H9 (cell line): ENCODE data around the gene AFF4. TPM values are rescaled to one million over a fixed set of nuclear protein-coding genes. Genes with fewer than 3 reads are reported as not detected.

Experiments
- DNase-seq: peaks from one replicate; pipeline ENCODE4 v3.0.0-alpha.2; 2017
- H2AFZ ChIP-seq: one replicate; pipeline ENCODE4 v1.6.1; 2013; ENCODE audit warnings: mild to moderate bottlenecking, low read length, control low read depth, moderate library complexity
- H2AK5ac ChIP-seq: 2 replicates; pipeline ENCODE4 v1.6.1; 2013; ENCODE audit warnings: low read length, control low read depth, mixed read lengths; ENCODE audit not compliant: insufficient read length
- H2BK120ac ChIP-seq: one replicate; pipeline ENCODE4 v1.6.1; 2013; ENCODE audit warnings: low read depth, mild to moderate bottlenecking, low read length, control low read depth, inconsistent platforms; ENCODE audit not compliant: poor library complexity, severe bottlenecking
- H2BK12ac ChIP-seq: 2 replicates; pipeline ENCODE4 v1.6.1; 2013; ENCODE audit warnings: low read length, control low read depth, mixed read lengths, low read depth; ENCODE audit not compliant: insufficient read length
- H2BK15ac ChIP-seq: 2 replicates; pipeline ENCODE4 v1.6.1; 2013; ENCODE audit warnings: low read depth, low read length, control low read depth
- H2BK20ac ChIP-seq: one replicate; pipeline ENCODE4 v1.6.1; 2013; ENCODE audit warnings: low read depth, mild to moderate bottlenecking, low read length, control low read depth, inconsistent platforms; ENCODE audit not compliant: poor library complexity, severe bottlenecking
- H2BK5ac ChIP-seq: 2 replicates; pipeline ENCODE4 v1.6.1; 2013; ENCODE audit warnings: low read length, control low read depth, mixed read lengths; ENCODE audit not compliant: insufficient read length
- H3K14ac ChIP-seq: 2 replicates; pipeline ENCODE4 v1.6.1; 2013; ENCODE audit warnings: low read length, control low read depth; ENCODE audit not compliant: insufficient read depth
- H3K18ac ChIP-seq: 2 replicates; pipeline ENCODE4 v1.6.1; 2013; ENCODE audit warnings: low read depth, mild to moderate bottlenecking, mixed read lengths, low read length, control low read depth; ENCODE audit not compliant: insufficient read length
- H3K23ac ChIP-seq: 2 replicates; pipeline ENCODE4 v1.6.1; 2013; ENCODE audit warnings: low read length, control low read depth, mixed read lengths, low read depth; ENCODE audit not compliant: insufficient read length
- H3K23me2 ChIP-seq: 2 replicates; pipeline ENCODE4 v1.6.1; 2013; ENCODE audit warnings: low read depth, mild to moderate bottlenecking, mixed read lengths, low read length, control low read depth; ENCODE audit not compliant: insufficient read length, poor library complexity, severe bottlenecking
- H3K27ac ChIP-seq: 2 replicates; pipeline ENCODE4 v1.5.1; 2013; ENCODE audit warnings: low read length, control low read depth, mixed read lengths, low read depth; ENCODE audit not compliant: insufficient read length
- H3K27me3 ChIP-seq: 2 replicates; pipeline ENCODE4 v1.6.1; 2013; ENCODE audit warnings: low read length, control low read depth, inconsistent platforms; ENCODE audit not compliant: insufficient read depth
- H3K4ac ChIP-seq: 2 replicates; pipeline ENCODE4 v1.6.1; 2013; ENCODE audit warnings: low read depth, mild to moderate bottlenecking, control low read depth, inconsistent platforms, low read length, moderate library complexity
- H3K4me1 ChIP-seq: 2 replicates; pipeline ENCODE4 v1.6.1; 2013; ENCODE audit warnings: low read length, control low read depth, inconsistent platforms; ENCODE audit not compliant: insufficient read depth
- H3K4me2 ChIP-seq: 2 replicates; pipeline ENCODE4 v1.6.1; 2013; ENCODE audit warnings: low read length, control low read depth, mixed read lengths; ENCODE audit not compliant: insufficient read length, insufficient read depth
- H3K56ac ChIP-seq: 2 replicates; pipeline ENCODE4 v1.6.1; 2013; ENCODE audit warnings: low read depth, mild to moderate bottlenecking, mixed read lengths, low read length, control low read depth; ENCODE audit not compliant: insufficient read length
- H3K79me1 ChIP-seq: 2 replicates; pipeline ENCODE4 v1.6.1; 2013; ENCODE audit warnings: low read depth, mild to moderate bottlenecking, moderate library complexity, low read length, control low read depth, inconsistent platforms; ENCODE audit not compliant: insufficient read depth, poor library complexity, severe bottlenecking
- H3K79me2 ChIP-seq: 2 replicates; pipeline ENCODE4 v1.6.1; 2013; ENCODE audit warnings: low read length, control low read depth, inconsistent platforms; ENCODE audit not compliant: insufficient read depth
- H3K9ac ChIP-seq: 2 replicates; pipeline ENCODE4 v1.6.1; 2013; ENCODE audit warnings: low read length, control low read depth, mixed read lengths; ENCODE audit not compliant: insufficient read length; ENCODE audit errors: extremely low read depth
- H3K9me3 ChIP-seq: one replicate; pipeline ENCODE4 v1.6.1; 2013; ENCODE audit warnings: low read depth, low read length, inconsistent platforms; ENCODE audit not compliant: control insufficient read depth
- H3T11ph ChIP-seq: one replicate; pipeline ENCODE4 v1.6.1; 2013; ENCODE audit warnings: mild to moderate bottlenecking, low read length, control low read depth, inconsistent platforms
- H4K20me1 ChIP-seq: one replicate; pipeline ENCODE4 v1.6.1; 2013; ENCODE audit not compliant: control insufficient read depth, insufficient read length, insufficient read depth
- H4K5ac ChIP-seq: 2 replicates; pipeline ENCODE4 v1.6.1; 2013; ENCODE audit warnings: low read depth, mild to moderate bottlenecking, mixed read lengths, low read length, control low read depth; ENCODE audit not compliant: insufficient read length
- H4K8ac ChIP-seq: replicated peaks from 2 replicates; pipeline ENCODE4 v1.6.1; 2013; ENCODE audit warnings: low read length, control low read depth, mixed read lengths, low read depth; ENCODE audit not compliant: insufficient read length
- H4K91ac ChIP-seq: 2 replicates; pipeline ENCODE4 v1.6.1; 2013; ENCODE audit warnings: low read depth, mild to moderate bottlenecking, moderate library complexity, mixed read lengths, low read length, control low read depth; ENCODE audit not compliant: insufficient read length
- H3K27ac Mint-ChIP-seq, 3 experiments: 2 replicates in 2 of 3; 3 replicates in 1 of 3; pipeline ENCODE4 v1.8.0; 2020 to 2021; ENCODE audit warnings: mixed read lengths in 3 of 3, mild to moderate bottlenecking in 1 of 3, moderate library complexity in 1 of 3
- H3K27me3 Mint-ChIP-seq: 2 replicates; pipeline ENCODE4 v1.8.0; 2021; ENCODE audit warnings: low read depth, mild to moderate bottlenecking, moderate library complexity, mixed read lengths
- H3K36me3 Mint-ChIP-seq, 3 experiments: 2 replicates in 2 of 3; 3 replicates in 1 of 3; pipeline ENCODE4 v1.8.0; 2020 to 2021; ENCODE audit warnings: low read depth in 3 of 3, mixed read lengths in 3 of 3; ENCODE audit not compliant: insufficient read depth in 1 of 3
- H3K4me1 Mint-ChIP-seq, 2 experiments: 2 replicates each; pipeline ENCODE4 v1.8.0; 2020; ENCODE audit warnings: mixed read lengths in 2 of 2
- H3K4me3 Mint-ChIP-seq, 2 experiments: 2 replicates in 1 of 2; 3 replicates in 1 of 2; pipeline ENCODE4 v1.8.0; 2020 to 2021; ENCODE audit warnings: mild to moderate bottlenecking in 2 of 2, mixed read lengths in 2 of 2, moderate library complexity in 1 of 2
- H3K9me3 Mint-ChIP-seq, 2 experiments: 2 replicates in 1 of 2; 3 replicates in 1 of 2; pipeline ENCODE4 v1.8.0; 2020; ENCODE audit warnings: mild to moderate bottlenecking in 2 of 2, mixed read lengths in 2 of 2, moderate library complexity in 1 of 2
- WGBS: extraction: QIAGEN DNeasy Blood & Tissue Kit; methylation state at CpG from one replicate; pipeline ENCODE4 v1.1.7; 2013; ENCODE audit warnings: missing lambda C conversion rate, low lambda C conversion rate, mixed read lengths; ENCODE audit not compliant: insufficient read length; ENCODE audit errors: extremely low coverage; 5-methylcytosine and 5-hydroxymethylcytosine counted together
- total RNA-seq: library from RNA; stranded (reverse); gene quantifications from 2 replicates; pipeline ENCODE4 v1.2.1, GENCODE V29; 2021
- TF ChIP-seq, protein P1 (sequence below): fragments of 200-600 bp; sonication (generic); conservative IDR thresholded peaks from 3 replicates; pipeline ENCODE4 v1.8.0; 2021; ENCODE audit warnings: antibody characterized with exemption, mild to moderate bottlenecking

The AFF4 gene
- total RNA-seq, 1 experiment from 2014 or later, result 73.2 TPM

DNA sequence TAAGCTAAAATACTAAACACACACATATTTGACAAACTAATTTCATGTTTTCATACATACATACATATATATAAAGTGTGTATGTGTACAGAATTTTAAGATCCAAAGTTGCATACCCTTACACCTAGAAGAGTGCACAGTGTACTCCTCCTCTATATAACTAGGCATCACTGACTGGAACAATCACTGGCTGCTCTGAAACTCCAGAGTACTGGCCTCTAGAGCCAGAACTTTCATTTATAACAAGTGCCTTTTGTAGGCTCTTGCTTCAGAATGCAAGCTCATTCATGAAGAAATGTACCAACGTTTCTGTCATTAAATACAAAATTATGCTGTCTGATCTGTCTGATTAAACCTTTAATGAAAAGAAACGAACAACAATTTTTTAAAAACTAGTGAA, 86.0 kb downstream of the AFF4 start:
- no peaks in the 10 kb centered on the region for H3K23me2 ChIP-seq
- Mint-ChIP-seq H3K4me1 (no peaks in the 10 kb centered on the region), H3K27ac (no peak overlapping the region), H3K36me3 (peaks cover 7 to 44% (median 36%) of the 10 kb centered on the region in 3 experiments; a peak in 6 of 7 replicates), H3K9me3 (no peaks in the 10 kb centered on the region), H3K27me3 (no peaks in the 10 kb centered on the region), H3K4me3 (no peak overlapping the region)
- no peak overlapping the region for H4K5ac ChIP-seq
- H3T11ph ChIP-seq, result no peak overlapping the region
- no peak overlapping the region for H2BK15ac ChIP-seq
- H2BK20ac ChIP-seq, result no peak overlapping the region
- H2BK12ac ChIP-seq, result no peak overlapping the region
- H2BK5ac ChIP-seq, result no peak overlapping the region
- no peak overlapping the region for H3K9ac ChIP-seq
- TF ChIP-seq, protein P1, sequence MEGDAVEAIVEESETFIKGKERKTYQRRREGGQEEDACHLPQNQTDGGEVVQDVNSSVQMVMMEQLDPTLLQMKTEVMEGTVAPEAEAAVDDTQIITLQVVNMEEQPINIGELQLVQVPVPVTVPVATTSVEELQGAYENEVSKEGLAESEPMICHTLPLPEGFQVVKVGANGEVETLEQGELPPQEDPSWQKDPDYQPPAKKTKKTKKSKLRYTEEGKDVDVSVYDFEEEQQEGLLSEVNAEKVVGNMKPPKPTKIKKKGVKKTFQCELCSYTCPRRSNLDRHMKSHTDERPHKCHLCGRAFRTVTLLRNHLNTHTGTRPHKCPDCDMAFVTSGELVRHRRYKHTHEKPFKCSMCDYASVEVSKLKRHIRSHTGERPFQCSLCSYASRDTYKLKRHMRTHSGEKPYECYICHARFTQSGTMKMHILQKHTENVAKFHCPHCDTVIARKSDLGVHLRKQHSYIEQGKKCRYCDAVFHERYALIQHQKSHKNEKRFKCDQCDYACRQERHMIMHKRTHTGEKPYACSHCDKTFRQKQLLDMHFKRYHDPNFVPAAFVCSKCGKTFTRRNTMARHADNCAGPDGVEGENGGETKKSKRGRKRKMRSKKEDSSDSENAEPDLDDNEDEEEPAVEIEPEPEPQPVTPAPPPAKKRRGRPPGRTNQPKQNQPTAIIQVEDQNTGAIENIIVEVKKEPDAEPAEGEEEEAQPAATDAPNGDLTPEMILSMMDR, result no peak
- DNase-seq, result no peak
- H2AFZ ChIP-seq, result no peak overlapping the region
- no peak overlapping the region for H2BK120ac ChIP-seq
- no peak overlapping the region for H3K4me2 ChIP-seq
- H3K79me2 ChIP-seq, result no peaks in the 10 kb centered on the region
- H3K79me1 ChIP-seq, result no peaks in the 10 kb centered on the region
- H4K91ac ChIP-seq, result no peak overlapping the region
- no peak overlapping the region for H3K27ac ChIP-seq
- H3K27me3 ChIP-seq, result no peaks in the 10 kb centered on the region
- H2AK5ac ChIP-seq, result no peak overlapping the region
- no peak overlapping the region for H4K8ac ChIP-seq
- no peak overlapping the region for H3K4ac ChIP-seq
- no CpG with 5 or more reads among the region's 2 CpGs for WGBS
- no peak overlapping the region for H3K56ac ChIP-seq
- no peak overlapping the region for H3K23ac ChIP-seq
- no peaks in the 10 kb centered on the region for H4K20me1 ChIP-seq
- no peaks in the 10 kb centered on the region for H3K4me1 ChIP-seq
- no peaks in the 10 kb centered on the region for H3K9me3 ChIP-seq
- no peak overlapping the region for H3K18ac ChIP-seq
- H3K14ac ChIP-seq, result no peak overlapping the region
